Calu3 (cell line): ENCODE data around the gene FRAS1. TPM values are rescaled to one million over a fixed set of nuclear protein-coding genes. Genes with fewer than 3 reads are reported as not detected.

Experiments used
- BruUV-seq: library from RNA; stranded (reverse); fragments of 400-500 nt; replicated peaks from 2 replicates; lab custom pipeline; 2021; lab: Mats Ljungman, UMichigan
- CTCF ChIA-PET: fragments of 300-600 bp; sonication (Branson Sonifier 250); formaldehyde crosslinking; loops from one replicate; lab custom pipeline; 2022; ENCODE audit warnings: antibody characterized with exemption; lab: Charles Lee
- DNase-seq: peaks from one replicate; pipeline ENCODE4 v3.0.0; 2022
- H3K27ac Mint-ChIP-seq: one replicate; pipeline ENCODE4 v1.8.0; 2022; ENCODE audit warnings: mixed read lengths; ENCODE audit not compliant: unreplicated experiment
- H3K27me3 Mint-ChIP-seq: one replicate; pipeline ENCODE4 v1.8.0; 2022; ENCODE audit warnings: mixed read lengths; ENCODE audit not compliant: unreplicated experiment
- H3K36me3 Mint-ChIP-seq: one replicate; pipeline ENCODE4 v1.8.0; 2022; ENCODE audit warnings: mild to moderate bottlenecking, moderate library complexity, mixed read lengths; ENCODE audit not compliant: insufficient read depth, unreplicated experiment
- H3K4me1 Mint-ChIP-seq: one replicate; pipeline ENCODE4 v1.8.0; 2022; ENCODE audit warnings: mild to moderate bottlenecking, low read depth, mixed read lengths; ENCODE audit not compliant: unreplicated experiment
- H3K4me3 Mint-ChIP-seq: one replicate; pipeline ENCODE4 v1.8.0; 2022; ENCODE audit warnings: mild to moderate bottlenecking, low read depth, moderate library complexity, mixed read lengths; ENCODE audit not compliant: unreplicated experiment
- H3K9me3 Mint-ChIP-seq: one replicate; pipeline ENCODE4 v1.8.0; 2022; ENCODE audit warnings: low read depth, mixed read lengths; ENCODE audit not compliant: unreplicated experiment
- CTCF ChIP-seq: fragments of 200-600 bp; IDR thresholded peaks from one replicate; pipeline ENCODE4 v1.8.0; 2022; ENCODE audit warnings: antibody characterized with exemption; ENCODE audit not compliant: unreplicated experiment
- intact Hi-C: fragments of 100-400 bp; cut with micrococcal nuclease; formaldehyde crosslinking; loops from one replicate; pipeline ENCODE4 v1.10.0; 2022; ENCODE audit not compliant: unreplicated experiment
- total RNA-seq: library from RNA; stranded (reverse); gene quantifications from 2 replicates; pipeline ENCODE4 v1.2.3, GENCODE V29; 2022

The FRAS1 gene
- total RNA-seq, 1 experiment from 2014 or later = 29.4 TPM

GRCh38 chr4:78379040-78379439, 321.9 kb downstream of the FRAS1 start:
- intact Hi-C loops = no loop called here
- DNase-seq = no peak
- no peaks in the 10 kb centered on the region for H3K27me3 Mint-ChIP-seq
- TF ChIP-seq CTCF = no peak
- peaks cover 4% of the 10 kb centered on the region for H3K36me3 Mint-ChIP-seq
- BruUV-seq = no TSS peak
- H3K27ac Mint-ChIP-seq = peak overlapping the region; percentile 39
- CTCF ChIA-PET = interaction anchor here (1.0 kb wide), 1 partner anchor 323 kb away, joined by 3 read pairs; no protein-coding TSS in a partner anchor
- no peaks in the 10 kb centered on the region for H3K9me3 Mint-ChIP-seq
- no peak overlapping the region for H3K4me3 Mint-ChIP-seq
- peaks cover 23% of the 10 kb centered on the region for H3K4me1 Mint-ChIP-seq

DNA sequence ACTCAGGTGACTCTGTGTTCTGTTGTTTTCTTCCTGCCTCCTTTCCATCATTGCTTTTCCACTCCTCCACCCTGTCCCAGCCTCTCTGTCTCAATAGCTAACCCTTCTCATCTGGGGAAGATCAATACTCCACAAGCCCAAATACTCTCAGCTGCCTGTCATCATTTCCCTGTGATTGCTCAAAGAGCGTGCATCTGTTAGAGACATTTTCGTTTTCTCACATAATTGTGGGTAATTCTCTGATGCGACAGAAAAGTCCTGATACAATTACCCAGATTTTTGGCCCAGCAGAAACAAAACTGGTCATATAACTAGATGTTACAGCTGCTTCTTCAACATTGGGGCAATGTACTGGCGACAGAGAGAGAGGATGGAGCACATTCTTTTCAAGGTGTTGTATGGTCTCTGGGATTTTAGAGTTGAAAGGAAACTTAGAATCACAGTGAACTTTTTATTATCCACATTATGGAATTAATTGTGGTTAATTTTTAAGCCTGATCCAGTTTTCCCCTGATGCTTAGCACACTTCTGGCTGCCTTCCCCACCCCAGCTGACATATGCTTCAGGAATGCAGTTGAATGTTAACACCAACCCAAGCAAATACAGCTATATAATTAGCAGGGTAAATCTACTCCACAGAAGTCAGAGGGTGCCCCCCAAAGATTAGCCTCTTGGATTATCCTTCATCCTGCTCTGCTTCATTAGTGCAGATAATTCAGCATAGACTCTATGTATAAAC, 323.0 kb downstream of the FRAS1 start:
- Mint-ChIP-seq H3K27me3 (no peaks in the 10 kb centered on the region), H3K36me3 (peaks cover 4% of the 10 kb centered on the region), H3K4me3 (peak overlapping the region; percentile 56), H3K9me3 (no peaks in the 10 kb centered on the region), H3K27ac (peak overlapping the region; percentile 85), H3K4me1 (peaks cover 23% of the 10 kb centered on the region)
- BruUV-seq = no TSS peak
- peak; percentile 61 for DNase-seq
- intact Hi-C loops = no loop called here
- CTCF ChIA-PET = interaction anchor here (0.6 to 1.4 kb wide), 6 partner anchors 8 to 503 kb away, joined by 3 to 16 read pairs (median 4); no protein-coding TSS in a partner anchor
- TF ChIP-seq CTCF = no peak

DNA sequence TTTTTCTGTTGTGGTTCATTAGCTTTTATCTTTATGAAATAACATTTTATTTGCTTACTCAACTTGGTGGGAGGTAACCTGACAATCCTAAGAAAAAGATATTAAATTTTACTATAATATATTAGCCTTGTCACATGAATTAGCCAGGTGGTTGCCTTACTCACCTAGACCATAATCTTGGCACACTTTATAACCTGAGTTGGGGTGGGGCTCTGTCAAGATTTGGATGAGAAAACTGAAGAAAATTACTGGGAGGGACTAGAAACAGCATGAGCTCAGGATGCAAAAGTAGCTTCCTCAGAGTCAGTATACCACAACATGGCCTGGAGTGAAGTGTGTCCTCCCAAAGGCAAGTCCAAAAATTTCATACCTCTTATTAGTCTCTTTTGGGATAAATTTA, 329.6 kb downstream of the FRAS1 start:
- BruUV-seq = no TSS peak
- Mint-ChIP-seq H3K27ac (no peak overlapping the region), H3K9me3 (no peaks in the 10 kb centered on the region), H3K4me1 (no peaks in the 10 kb centered on the region), H3K27me3 (no peaks in the 10 kb centered on the region), H3K4me3 (no peak overlapping the region), H3K36me3 (no peaks in the 10 kb centered on the region)
- no peak for DNase-seq
- intact Hi-C loops = loop anchor here (5.0 kb wide), 1 partner anchor 329 kb away; the partner anchor contains the start of gene FRAS1
- CTCF ChIA-PET = no interaction called here
- no peak for TF ChIP-seq CTCF

DNA sequence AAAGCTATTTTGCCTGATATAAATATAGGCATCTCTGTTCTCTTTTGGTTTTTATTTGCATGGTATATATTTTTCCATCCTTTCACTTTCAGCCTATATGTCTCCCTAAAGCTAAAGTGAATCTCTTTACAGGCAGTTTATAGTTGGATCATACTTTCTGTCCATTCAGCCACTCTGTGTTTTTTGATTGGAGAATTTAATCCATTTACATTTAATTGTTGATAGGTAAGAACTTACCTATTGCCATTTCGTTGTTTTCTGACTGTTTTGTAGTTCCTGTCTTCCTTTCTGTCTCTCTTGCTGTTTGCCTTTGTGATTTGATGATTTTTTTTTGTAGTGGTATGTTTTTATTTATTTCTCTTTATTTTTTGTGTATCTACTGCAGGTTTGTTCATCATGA, 338.5 kb downstream of the FRAS1 start:
- intact Hi-C loops = no loop called here
- no TSS peak for BruUV-seq
- no peak for TF ChIP-seq CTCF
- no peaks in the 10 kb centered on the region for H3K4me1 Mint-ChIP-seq
- H3K9me3 Mint-ChIP-seq = no peaks in the 10 kb centered on the region
- H3K36me3 Mint-ChIP-seq = no peaks in the 10 kb centered on the region
- no peak overlapping the region for H3K4me3 Mint-ChIP-seq
- CTCF ChIA-PET = no interaction called here
- no peaks in the 10 kb centered on the region for H3K27me3 Mint-ChIP-seq
- DNase-seq = no peak
- H3K27ac Mint-ChIP-seq = no peak overlapping the region
